CD14-positive monocyte (primary cell): ENCODE data around the gene SLC26A9. TPM values are rescaled to one million over a fixed set of nuclear protein-coding genes. Genes with fewer than 3 reads are reported as not detected.

ENCODE experiments used
- DNase-seq, 3 donors: peaks; one replicate each; pipeline ENCODE4 v3.0.0-alpha.2; 2011 to 2022
- H2AFZ ChIP-seq: 2 replicates; pipeline ENCODE4 v1.6.0; 2012; ENCODE audit warnings: mild to moderate bottlenecking, low read depth, low read length, inconsistent platforms; ENCODE audit not compliant: insufficient read depth, poor library complexity, severe bottlenecking
- H3K27ac ChIP-seq, 2 donors: 1 replicate in 1 of 2; 2 replicates in 1 of 2; pipeline ENCODE4 v1.5.1; 2012 to 2013; ENCODE audit warnings: low read length in 2 of 2, control low read depth in 1 of 2, inconsistent platforms in 1 of 2, low read depth in 1 of 2, mild to moderate bottlenecking in 1 of 2
- H3K27me3 ChIP-seq, 2 donors: one replicate each; pipeline versions ENCODE4 v1.6.0 to v1.6.1; 2011 to 2013; ENCODE audit warnings: low read length in 2 of 2; ENCODE audit not compliant: control insufficient read depth in 2 of 2, insufficient read depth in 2 of 2
- H3K36me3 ChIP-seq, 2 donors: replicated peaks in 1 of 2; 1 replicate in 1 of 2; 2 replicates in 1 of 2; pipeline versions ENCODE4 v1.5.1 to v1.6.1; 2012 to 2013; ENCODE audit warnings: low read length in 2 of 2, control low read depth in 1 of 2, inconsistent platforms in 1 of 2, mild to moderate bottlenecking in 1 of 2; ENCODE audit not compliant: insufficient read depth in 2 of 2, control insufficient read depth in 1 of 2
- H3K4me1 ChIP-seq, 2 donors: 1 replicate in 1 of 2; 2 replicates in 1 of 2; pipeline versions ENCODE4 v1.5.1 to v1.6.1; 2012 to 2013; ENCODE audit warnings: low read length in 2 of 2, control low read depth in 1 of 2, inconsistent platforms in 1 of 2, mild to moderate bottlenecking in 1 of 2, moderate library complexity in 1 of 2; ENCODE audit not compliant: insufficient read depth in 2 of 2, control insufficient read depth in 1 of 2
- H3K4me2 ChIP-seq: replicated peaks from 2 replicates; pipeline ENCODE3; 2012; ENCODE audit warnings: low read length, moderate library complexity, mild to moderate bottlenecking; ENCODE audit not compliant: poor library complexity, severe bottlenecking; ENCODE audit errors: extremely low read depth
- H3K4me3 ChIP-seq, 3 experiments: fragments of 200-600 bp in 1 of 3; sonication (generic) in 1 of 3; replicated peaks in 1 of 3; 1 replicate in 2 of 3; 2 replicates in 1 of 3; pipeline ENCODE4 v1.5.1; 2011 to 2013; ENCODE audit warnings: low read length in 3 of 3, mild to moderate bottlenecking in 3 of 3, control low read depth in 2 of 3, low read depth in 2 of 3, inconsistent platforms in 1 of 3, moderate library complexity in 1 of 3
- H3K79me2 ChIP-seq: 2 replicates; pipeline ENCODE4 v1.6.0; 2012; ENCODE audit warnings: mild to moderate bottlenecking, control low read depth, inconsistent platforms, low read length, moderate library complexity; ENCODE audit not compliant: insufficient read depth
- H3K9ac ChIP-seq: 2 replicates; pipeline ENCODE4 v1.6.0; 2017; ENCODE audit warnings: low read length, mild to moderate bottlenecking; ENCODE audit not compliant: insufficient read depth, poor library complexity, severe bottlenecking
- H3K9me3 ChIP-seq, 2 donors: replicated peaks in 1 of 2; 1 replicate in 1 of 2; 2 replicates in 1 of 2; pipeline versions ENCODE4 v1.5.1 to v1.6.1; 2012 to 2013; ENCODE audit warnings: low read length in 2 of 2, control low read depth in 1 of 2; ENCODE audit not compliant: control insufficient read depth in 1 of 2, insufficient read depth in 1 of 2
- H4K20me1 ChIP-seq: 2 replicates; pipeline ENCODE4 v1.6.0; 2012; ENCODE audit warnings: mild to moderate bottlenecking, low read length, control low read depth, moderate library complexity; ENCODE audit not compliant: insufficient read depth
- H3K27ac Mint-ChIP-seq, 7 donors: one replicate each; pipeline ENCODE4 v1.8.0; 2020; ENCODE audit warnings: mild to moderate bottlenecking in 7 of 7, mixed read lengths in 7 of 7, moderate library complexity in 6 of 7, inconsistent platforms in 2 of 7
- H3K27me3 Mint-ChIP-seq, 3 donors: one replicate each; pipeline ENCODE4 v1.8.0; 2021 to 2022; ENCODE audit warnings: low read depth in 3 of 3, mild to moderate bottlenecking in 3 of 3, mixed read lengths in 3 of 3, moderate library complexity in 3 of 3, inconsistent platforms in 1 of 3
- H3K36me3 Mint-ChIP-seq, 2 donors: one replicate each; pipeline ENCODE4 v1.8.0; 2020; ENCODE audit warnings: mixed read lengths in 2 of 2, inconsistent platforms in 1 of 2, mild to moderate bottlenecking in 1 of 2
- H3K4me1 Mint-ChIP-seq: one replicate; pipeline ENCODE4 v1.8.0; 2020; ENCODE audit warnings: mild to moderate bottlenecking, mixed read lengths
- H3K4me3 Mint-ChIP-seq, 2 donors: one replicate each; pipeline ENCODE4 v1.8.0; 2020; ENCODE audit warnings: mild to moderate bottlenecking in 2 of 2, mixed read lengths in 2 of 2, moderate library complexity in 1 of 2
- H3K9me3 Mint-ChIP-seq, 7 donors: one replicate each; pipeline ENCODE4 v1.8.0; 2020 to 2022; ENCODE audit warnings: mixed read lengths in 7 of 7, mild to moderate bottlenecking in 6 of 7, moderate library complexity in 6 of 7, inconsistent platforms in 2 of 7
- WGBS: methylation state at CpG from one replicate; pipeline ENCODE4 v1.1.5; 2013; ENCODE audit warnings: missing lambda C conversion rate; ENCODE audit not compliant: insufficient coverage; 5-methylcytosine and 5-hydroxymethylcytosine counted together
- intact Hi-C, 2 donors: fragments of 100-400 bp; cut with micrococcal nuclease; formaldehyde crosslinking; loops; one replicate each; pipeline versions ENCODE4 v1.15.0 to v1.15.1; 2023
- polyA plus RNA-seq, 3 donors: library from polyadenylated mRNA; depleted of rRNA in 1 of 3; unstranded in 2 of 3; stranded (reverse) in 1 of 3; fragments of 300-500 nt in 2 of 3; fragments of >200 nt in 1 of 3; fragmentation: Illumina TruSeq in 2 of 3; gene quantifications; 1 replicate in 2 of 3; 2 replicates in 1 of 3; pipeline ENCODE4 v1.2.3, GENCODE V29; 2012 to 2021
- TF ChIP-seq, protein P1 (sequence below): fragments of 200-600 bp; IDR thresholded peaks from one replicate; pipeline ENCODE4 v1.8.0; 2022; ENCODE audit warnings: antibody characterized with exemption, mild to moderate bottlenecking

The SLC26A9 gene
- polyA plus RNA-seq, 3 donors, result 0.04 TPM; not detected in 2

DNA sequence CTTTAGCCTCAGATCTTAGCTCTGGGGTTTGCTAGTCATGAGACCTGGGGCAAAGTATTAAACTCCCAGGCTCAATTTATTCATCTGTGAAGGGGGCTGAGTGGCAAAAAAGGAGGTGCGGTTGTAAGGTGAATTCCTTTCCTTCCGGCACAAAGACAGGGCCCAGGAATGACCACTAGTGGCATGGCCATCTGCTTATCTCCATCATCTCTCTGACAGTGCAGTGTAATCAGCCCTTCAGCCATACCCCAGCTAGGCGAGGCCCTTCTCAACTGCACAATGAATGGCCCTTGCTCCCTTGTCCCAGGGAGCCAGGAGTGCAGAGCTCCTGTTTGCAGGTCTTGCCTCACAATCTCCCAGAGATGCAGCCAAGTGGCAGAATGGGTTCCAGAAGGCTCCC lies 5.6 kb upstream of the SLC26A9 start:
- no peak overlapping the region for H3K9ac ChIP-seq

DNA sequence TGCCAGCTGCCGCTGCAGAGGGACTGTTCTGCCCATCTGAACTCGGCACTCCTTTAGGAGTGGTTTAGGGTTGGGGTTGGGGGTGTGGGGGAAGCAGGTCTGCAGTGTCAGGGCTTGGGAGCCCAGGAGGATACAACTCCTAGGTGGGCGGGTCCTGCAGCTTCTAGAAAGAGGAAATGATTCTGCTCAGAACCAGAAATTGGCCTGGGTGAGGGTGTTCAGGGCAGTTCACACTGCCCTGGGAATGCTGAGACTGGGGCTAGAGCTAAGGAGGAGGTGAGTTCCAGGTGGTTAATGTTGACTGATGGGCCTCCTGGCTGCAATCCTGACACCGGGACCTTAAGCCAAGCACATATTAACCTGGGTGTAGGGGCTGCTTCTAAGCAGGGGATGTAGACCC lies 4.8 kb upstream of the SLC26A9 start:
- peak; percentile 45 to 51 (median 51) for DNase-seq
- Histone ChIP-seq H3K4me1 (peaks cover 19 to 57% of the 10 kb centered on the region in 2 donors), H3K27me3 (peaks cover 0 to 5% of the 10 kb centered on the region in 2 donors), H3K27ac (peak overlapping the region in 1 of 2 donors; percentile 32), H3K79me2 (no peaks in the 10 kb centered on the region), H3K4me2 (peak overlapping the region; percentile 9), H3K9ac (no peak overlapping the region), H3K36me3 (no peaks in the 10 kb centered on the region), H3K9me3 (no peaks in the 10 kb centered on the region), H2AFZ (peak overlapping the region; percentile 14), H3K4me3 (no peak overlapping the region), H4K20me1 (no peaks in the 10 kb centered on the region)
- 7% methylated on average over 2 of the region's 4 CpGs for WGBS
- Mint-ChIP-seq H3K4me1 (peaks cover 40% of the 10 kb centered on the region), H3K27me3 (peaks cover 7 to 18% (median 9%) of the 10 kb centered on the region in 3 donors), H3K27ac (peak overlapping the region in 2 of 7 donors; percentile 28 to 81), H3K36me3 (no peaks in the 10 kb centered on the region), H3K9me3 (peaks cover 0 to 1% (median 0%) of the 10 kb centered on the region in 7 donors), H3K4me3 (no peak overlapping the region)
- intact Hi-C loops, result no loop called here
- TF ChIP-seq, protein P1, sequence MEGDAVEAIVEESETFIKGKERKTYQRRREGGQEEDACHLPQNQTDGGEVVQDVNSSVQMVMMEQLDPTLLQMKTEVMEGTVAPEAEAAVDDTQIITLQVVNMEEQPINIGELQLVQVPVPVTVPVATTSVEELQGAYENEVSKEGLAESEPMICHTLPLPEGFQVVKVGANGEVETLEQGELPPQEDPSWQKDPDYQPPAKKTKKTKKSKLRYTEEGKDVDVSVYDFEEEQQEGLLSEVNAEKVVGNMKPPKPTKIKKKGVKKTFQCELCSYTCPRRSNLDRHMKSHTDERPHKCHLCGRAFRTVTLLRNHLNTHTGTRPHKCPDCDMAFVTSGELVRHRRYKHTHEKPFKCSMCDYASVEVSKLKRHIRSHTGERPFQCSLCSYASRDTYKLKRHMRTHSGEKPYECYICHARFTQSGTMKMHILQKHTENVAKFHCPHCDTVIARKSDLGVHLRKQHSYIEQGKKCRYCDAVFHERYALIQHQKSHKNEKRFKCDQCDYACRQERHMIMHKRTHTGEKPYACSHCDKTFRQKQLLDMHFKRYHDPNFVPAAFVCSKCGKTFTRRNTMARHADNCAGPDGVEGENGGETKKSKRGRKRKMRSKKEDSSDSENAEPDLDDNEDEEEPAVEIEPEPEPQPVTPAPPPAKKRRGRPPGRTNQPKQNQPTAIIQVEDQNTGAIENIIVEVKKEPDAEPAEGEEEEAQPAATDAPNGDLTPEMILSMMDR, result no peak

More for the DNA sequence above, 5.6 kb upstream of the SLC26A9 start:
- peaks cover 0 to 1% (median 0%) of the 10 kb centered on the region in 7 donors for H3K9me3 Mint-ChIP-seq
- no peaks in the 10 kb centered on the region for H3K36me3 Mint-ChIP-seq
- WGBS, result 100% methylated on average over 2 of the region's 3 CpGs
- H3K4me1 Mint-ChIP-seq, result peaks cover 36% of the 10 kb centered on the region
- Histone ChIP-seq H3K4me3 (no peak overlapping the region), H2AFZ (no peak overlapping the region), H3K4me2 (no peak overlapping the region), H3K4me1 (peaks cover 19 to 49% of the 10 kb centered on the region in 2 donors), H3K9me3 (no peaks in the 10 kb centered on the region), H3K27me3 (peaks cover 0 to 3% of the 10 kb centered on the region in 2 donors), H3K79me2 (no peaks in the 10 kb centered on the region), H3K27ac (no peak overlapping the region), H3K36me3 (no peaks in the 10 kb centered on the region), H4K20me1 (no peaks in the 10 kb centered on the region)
- no peak overlapping the region for H3K27ac Mint-ChIP-seq
- intact Hi-C loops, result no loop called here
- H3K4me3 Mint-ChIP-seq, result no peak overlapping the region
- TF ChIP-seq, protein P1, result no peak
- no peak for DNase-seq
- H3K27me3 Mint-ChIP-seq, result peaks cover 7 to 12% (median 7%) of the 10 kb centered on the region in 3 donors
